ENCODE results near the gene PEX10.

Gene PEX10

DNA sequence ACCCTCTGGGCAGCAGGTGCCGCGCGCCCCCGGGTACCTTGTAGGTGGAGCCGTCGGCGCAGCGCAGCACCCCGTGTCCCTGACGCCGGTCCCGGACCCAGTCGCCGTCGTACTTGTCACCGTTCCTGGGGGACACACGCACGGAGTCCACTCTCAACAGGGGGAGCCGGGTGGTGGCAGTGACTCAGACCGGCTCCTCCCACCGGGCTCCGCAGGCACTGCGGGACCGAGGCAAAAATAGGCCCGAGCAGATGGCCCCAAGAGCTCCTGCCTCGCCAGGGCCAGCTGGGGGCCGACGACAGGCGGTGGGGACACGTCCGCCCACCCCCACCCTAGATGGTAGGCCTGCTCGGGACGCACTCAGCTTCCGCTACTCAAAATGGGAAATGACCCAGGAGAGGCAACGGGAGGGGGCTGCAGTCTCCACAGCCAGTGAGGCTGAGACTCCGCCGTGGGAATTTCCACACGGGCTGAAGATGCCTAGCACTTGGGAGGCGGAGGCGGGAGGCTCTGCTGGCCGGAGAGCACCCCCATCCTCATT lies 27.4 kb downstream of the PEX10 start:
- DNase-seq, result peak; percentile 24

DNA sequence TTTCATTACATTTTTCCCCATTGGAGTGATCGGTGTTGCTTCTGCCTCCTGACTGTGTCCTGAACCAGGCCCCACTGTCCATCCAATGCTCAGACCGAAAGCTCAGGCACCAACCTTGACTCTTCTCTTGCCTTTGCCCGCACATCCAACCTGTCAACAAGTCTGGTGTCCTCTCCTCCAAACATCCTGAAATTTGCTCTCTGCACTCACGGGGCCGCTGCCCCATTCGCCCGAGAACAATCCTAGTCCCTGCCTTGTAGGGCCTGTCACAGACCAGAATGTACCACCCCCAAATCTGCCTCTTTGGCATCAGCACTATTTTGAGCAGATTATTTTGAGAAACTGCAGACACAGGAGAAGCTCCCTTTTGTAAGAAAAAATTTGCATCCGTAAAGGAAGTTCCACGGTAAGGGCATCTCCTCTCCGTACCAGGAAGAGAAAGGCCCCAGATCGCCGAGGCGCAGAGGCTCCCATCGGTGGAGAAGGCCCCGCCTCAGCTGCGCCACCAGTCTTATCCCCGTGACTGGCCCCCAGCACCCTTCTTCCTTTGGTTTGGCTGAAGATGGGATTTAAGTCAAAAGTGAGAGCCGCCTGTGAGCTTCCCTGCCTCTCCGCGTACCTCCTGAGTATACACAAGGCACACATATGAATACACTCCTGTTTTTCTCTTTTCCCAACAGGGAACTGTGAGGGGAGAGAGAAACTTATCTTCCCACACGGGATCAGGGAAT lies 28.1 kb downstream of the PEX10 start:
- no peak for DNase-seq

DNA sequence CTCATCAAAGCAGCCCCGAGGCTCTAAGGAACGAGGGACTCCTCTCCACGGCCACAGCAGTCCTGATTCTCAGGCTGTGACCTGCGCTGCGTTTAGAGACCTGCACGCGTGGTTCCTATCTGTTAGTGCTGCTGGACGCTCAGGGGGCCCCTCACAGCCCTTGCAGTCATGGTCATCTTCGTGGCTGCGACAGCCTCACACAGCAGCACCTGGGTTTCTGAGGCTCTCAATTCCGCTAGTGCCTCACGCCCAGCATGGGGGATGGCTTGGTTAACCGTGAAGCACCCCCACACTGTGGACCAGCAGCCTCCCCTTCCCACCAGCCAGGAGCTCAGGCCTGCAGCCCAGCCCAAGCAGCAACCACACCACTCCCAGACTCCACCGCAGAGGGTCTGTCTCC lies 28.8 kb downstream of the PEX10 start:
- no peak for DNase-seq

DNA sequence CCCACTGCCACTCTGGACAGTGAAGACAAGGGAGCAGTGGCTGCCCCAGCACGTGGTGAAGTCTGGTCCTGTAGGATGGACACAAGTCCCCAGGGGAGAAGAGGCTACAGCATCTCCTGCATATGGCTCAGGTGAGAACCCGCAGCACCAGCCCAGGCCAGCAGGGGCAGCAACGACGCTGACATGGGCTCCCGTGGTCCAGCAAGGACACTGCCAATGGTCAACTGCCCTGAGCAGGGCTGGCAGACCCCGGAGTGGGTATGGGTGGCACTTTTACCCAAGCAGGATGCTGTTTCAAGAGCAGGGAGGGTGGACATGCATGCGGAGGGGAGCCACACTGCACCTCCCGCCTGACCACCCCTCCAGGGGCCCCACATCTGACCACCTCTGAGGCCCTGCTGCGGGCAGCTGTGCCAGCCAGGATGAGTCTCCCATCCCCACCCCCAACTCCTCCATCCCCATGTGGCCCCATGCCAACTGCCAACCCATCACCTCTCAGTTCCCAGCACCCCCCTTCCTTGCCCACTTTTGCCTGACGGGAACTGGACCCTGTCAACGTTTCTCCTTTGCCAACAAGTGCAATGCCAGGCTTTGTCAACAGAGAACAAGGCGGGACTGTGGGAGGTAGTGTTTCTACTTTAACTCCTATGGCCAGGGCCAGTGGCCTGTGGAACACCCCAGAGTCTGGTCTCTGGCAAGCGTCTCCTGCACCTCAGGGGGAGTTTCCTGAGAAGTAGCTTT lies 29.6 kb downstream of the PEX10 start:
- no peak for DNase-seq

DNA sequence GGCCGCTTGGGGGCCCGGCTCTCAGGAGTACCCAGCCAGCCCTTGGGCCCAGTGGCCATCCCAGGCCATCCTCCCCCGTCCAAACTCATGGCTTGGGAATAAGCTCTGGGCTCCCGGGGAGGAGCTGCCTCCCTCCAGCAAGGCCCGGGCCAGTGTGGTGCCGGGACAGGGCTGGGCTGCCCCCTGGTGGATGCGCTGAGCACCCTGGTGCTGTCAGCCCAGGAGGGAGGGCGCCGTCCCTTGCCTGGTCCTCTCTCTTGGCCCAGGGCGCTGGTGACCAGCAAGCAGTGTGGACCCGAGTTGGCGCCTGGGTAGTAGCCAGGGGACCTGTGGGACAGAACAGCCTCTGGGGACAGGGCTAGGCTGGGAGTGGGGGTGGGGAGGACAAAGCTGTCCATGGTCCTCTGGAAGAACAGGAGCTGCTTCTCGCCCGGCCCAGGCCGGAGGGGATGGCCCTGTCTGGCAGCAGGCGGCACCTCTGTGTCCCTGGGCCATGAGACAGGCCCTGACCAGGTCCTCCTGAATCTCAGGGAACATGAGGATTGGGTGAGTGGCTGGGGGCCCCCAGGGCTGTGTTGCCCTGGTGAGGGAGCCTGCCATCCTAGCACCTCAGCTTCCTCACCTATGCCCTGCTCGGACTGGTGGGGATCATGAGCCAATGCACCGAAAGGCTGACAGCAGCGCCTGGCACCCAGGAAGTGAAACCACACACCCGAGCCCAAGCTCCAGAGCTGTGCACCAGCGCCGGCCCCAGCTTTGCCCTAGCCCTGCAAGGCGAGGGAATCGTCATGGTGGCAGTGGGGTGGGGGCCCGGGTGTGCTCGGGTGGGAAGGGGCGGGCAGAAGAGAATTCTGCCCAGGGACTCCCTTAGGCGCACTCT lies 30.4 kb downstream of the PEX10 start:
- no peak for DNase-seq

DNA sequence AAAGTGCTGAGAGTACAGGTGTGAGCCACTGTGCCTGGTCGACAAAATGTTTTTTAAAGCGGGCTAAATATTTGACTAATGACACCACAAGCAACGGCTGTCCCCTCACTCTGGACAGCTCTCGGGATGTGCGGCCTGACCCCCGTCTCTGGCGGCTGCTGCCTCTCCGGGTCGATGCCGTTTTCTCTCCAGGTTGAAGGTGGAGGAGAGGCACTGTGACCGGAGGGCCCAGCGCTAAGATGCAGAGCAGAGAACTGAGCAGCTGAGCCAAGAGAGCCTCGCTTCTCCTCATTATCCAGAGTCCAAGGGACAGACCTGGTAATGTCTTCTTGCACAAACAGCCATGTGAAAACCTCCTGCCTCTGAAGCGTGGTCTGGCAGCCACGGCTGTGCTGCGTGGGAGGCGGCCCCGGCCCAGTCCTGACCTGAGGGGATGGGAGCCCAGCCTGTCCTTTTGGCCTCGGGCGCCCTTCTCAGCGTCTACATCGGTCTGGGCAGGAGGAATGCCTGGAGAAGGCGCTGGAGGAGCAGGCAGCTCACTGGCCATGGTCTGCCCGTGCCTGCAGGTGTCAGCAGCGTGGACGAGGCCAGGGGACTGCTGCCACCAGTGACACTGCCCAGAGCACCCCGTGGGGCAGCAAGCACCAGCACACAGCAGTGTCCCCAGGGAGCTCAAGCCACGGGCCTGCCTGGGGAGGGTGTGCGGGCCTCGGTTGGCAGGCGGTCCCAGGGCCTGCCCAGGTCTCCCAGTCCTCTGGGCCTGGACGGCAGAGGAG lies 31.4 kb downstream of the PEX10 start:
- DNase-seq, result no peak

DNA sequence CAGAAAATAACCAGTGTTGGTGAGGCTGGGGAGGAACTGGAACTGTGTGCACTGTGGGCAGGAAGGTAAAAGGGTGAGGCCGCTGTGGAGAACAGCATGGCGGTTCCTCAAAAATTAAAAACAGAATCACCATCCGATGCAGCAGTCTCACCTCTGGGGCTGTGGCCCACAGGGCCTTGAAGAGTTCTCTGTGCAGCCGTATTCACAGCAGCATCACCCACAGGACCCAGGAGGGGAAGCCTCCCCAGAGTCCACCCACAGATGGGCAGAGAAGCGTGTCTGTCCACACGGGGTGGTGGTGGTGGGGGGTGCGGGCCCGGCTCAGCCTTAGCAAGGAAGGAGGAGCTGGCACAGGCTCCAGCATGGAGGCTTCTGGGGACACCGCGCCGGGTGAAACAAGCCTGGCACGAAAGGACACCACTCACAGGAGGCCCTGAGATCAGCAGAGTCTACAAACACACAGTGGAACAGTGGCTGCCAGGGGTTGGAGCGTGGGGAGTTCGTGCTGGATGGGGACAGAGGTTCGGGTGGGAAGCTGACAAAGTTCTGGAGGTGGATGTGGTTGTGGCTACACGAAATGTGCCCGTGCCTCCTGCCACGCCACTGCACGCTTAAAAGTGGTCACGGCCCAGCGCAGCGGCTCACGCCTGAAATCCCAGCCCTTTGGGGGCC lies 32.5 kb downstream of the PEX10 start:
- no peak for DNase-seq

DNA sequence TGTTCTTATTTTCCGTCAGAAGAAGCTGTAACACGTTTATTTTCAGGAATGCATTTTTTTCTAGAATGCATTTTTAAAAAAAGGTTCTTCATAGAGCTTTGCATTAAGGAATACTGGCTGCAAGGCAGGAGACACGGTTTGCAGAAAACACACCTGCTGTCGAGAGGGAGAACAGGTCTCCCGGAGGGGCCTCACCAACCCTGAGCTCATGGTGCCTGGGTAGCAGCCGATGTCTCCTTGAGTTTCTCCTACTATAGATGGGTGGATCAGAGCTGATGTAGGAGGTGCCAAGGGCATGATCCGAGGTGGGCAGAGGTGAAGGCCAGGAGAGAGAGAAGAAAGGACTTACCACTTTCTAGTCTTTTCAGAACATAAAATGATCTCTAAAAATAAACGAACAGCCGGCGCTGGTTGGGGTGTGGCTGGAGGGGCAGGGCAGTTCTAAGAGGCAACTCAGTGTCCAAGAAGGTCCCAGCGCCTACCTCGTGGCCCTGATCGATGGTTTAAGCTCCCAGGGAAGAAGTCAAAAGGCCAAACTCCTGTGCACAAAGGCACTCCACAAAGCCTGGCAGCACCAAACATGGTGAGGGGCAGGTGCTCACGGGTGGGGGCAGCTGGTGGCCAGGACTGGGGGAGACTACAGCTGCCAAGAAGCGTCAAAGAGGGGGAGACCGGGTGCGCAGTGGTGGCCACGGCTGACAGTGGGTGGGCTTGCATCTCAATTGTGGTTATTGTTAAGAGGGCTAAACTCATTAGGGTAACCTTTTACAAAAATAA lies 33.2 kb downstream of the PEX10 start:
- DNase-seq, result no peak

DNA sequence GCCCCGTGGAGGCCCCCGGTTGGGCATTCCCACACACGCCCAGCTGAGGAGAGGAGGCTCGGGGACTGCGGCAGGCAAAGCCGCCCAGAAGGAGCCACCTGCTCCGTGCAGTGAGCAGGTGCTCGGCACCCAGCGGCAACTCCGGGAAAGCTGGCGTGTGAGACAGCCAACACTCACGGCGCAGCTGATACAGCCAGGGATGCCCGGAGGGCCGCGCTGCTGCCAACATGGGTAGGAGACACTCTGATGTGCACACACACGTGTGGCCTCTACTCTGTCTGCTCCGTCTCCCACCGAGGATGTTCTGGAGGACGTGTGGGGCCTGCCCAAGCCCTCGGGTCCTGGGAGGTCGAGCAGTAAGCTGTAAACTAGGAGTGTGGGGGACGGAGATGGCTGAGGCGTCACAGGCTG lies 33.9 kb downstream of the PEX10 start:
- DNase-seq, result no peak

DNA sequence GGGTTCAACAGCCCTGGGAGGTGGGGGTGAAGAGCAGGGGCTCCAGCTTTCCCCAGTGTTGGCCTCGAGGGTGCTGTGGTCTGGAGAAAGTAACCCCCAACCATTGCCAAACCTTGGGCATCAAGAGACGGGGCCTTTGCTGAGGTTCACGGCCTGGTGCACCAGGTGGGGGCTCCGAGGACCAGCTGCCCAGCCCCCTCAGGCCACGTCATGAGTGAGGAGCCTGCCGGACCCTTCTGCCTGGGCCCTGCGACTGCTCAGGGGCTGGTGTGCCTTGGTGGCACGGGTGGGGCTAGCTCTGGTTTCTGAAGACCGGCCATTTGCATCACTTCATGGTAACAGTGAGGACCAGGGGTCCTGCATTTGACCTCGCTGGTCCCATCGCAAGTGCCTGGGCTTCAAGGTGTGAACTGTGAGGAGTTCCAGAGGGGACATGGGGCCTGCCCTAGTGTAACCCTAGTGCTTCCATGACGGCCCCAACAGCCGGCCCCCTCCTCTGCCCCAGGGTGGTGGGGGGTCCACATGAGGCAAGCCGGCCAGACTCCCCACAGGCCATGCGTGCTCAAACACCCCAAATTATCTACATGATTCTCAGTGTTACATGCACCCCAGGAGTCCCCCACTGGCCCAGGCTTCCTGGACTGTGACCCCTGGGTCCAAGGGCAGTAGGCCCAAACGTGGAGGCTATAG lies 34.5 kb downstream of the PEX10 start:
- no peak for DNase-seq

DNA sequence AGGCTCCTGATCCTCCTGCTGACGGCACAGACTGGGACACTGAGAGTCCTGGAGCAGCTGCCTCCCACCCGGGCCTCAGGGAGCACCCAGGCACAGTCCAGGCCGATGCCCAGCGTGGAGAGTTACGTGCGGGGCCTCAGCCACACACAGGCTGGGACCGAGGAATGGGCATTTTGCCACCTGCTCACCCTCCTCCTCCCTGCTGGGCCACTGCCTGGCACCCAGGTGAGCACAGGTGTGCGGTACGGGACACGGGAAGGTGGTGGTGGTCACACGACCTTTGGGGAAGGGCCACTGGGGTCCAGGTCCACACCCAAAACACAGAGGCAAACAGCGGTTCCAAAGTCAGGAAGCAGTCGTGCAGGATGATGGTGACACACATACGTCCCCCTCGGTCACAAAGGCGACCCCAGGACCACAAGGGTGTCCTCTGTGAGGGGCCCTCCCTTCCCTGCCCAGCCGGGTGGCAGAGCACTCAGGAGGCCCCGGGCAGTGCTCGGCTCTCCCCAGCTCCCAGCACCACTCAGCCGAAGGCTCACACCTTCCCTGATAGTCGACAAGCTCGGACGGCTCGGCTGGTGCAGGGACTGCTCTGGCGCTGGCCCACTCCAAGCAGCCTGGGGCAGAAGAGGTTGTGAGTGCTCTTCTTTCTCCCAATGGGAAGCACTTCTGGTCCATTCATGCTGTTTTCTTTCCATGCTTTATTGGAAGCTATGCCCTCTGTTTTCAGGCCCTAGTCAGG lies 35.3 kb downstream of the PEX10 start:
- DNase-seq, result no peak

DNA sequence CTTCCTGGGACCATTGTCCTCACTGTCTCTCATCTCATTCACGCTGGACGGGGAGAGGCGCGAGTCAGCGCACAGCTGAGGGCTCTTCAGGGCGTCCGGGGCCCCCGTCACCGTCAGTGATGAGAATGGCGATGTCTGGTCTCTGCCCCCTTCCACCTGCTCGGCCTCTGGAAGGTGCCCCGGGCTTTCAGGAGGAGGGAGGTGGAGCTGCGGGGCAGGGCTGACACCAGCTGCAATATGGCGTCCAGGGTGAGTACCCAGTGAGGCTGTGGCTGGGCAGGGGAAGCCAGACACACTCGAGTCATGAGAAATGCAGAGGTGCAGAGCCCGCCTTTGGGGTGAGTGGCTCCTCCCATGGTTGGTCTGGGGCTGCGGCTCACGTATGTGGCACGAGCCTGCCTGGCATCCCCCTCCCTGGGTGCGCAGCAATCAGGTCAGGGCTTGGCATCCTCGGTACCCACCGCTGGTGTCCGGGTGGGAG lies 36.1 kb downstream of the PEX10 start:
- DNase-seq, result no peak

DNA sequence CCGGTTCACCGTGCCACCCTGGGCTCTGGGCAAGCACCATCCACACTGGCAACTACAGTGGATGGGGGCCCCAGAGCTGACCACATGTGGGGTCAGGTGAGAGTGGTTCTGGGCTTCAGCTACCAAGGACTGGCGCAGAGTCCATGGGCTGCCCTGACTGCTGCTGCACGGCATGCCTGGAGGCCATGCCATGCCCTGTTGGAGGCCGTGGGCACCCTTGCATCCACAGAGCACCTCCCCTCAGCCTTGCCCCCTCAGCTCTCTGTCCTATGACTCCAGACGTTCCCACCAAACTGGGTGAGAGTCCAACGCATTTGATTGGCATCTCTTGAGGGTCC lies 36.5 kb downstream of the PEX10 start:
- no peak for DNase-seq

DNA sequence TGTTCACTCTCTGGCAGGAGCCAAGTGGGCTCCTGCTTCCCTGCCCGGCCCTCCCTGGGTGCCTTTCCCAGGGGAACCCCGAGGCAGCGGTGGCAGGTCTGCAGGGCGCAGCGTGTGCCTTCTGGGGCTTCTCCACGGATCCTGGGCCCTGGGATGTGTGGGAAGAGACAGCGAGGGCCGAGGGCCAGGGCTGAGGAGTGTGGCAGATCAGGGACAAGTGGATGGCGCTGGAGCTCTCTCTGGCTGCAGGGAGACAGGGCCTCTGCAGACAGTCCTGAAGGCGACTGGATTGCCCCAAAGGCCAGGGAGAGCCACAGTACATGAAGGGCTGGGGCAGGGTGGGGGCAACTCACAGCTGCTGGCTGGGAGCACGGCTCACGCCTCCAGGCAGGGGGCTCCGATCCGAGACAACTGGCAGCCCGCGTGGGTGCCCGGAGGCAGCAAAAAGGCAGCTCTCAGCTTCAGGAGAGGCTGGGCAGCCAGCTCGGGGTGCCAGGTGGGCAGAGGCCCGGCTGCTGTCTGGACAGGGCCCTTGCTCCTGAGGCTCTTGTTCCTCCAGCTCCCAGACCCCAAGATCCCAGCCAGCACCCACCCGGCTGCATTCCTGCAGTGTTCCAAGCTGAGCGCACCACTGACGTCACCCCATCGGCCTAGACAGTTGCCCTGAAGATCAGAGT lies 37.0 kb downstream of the PEX10 start:
- no peak for DNase-seq

DNA sequence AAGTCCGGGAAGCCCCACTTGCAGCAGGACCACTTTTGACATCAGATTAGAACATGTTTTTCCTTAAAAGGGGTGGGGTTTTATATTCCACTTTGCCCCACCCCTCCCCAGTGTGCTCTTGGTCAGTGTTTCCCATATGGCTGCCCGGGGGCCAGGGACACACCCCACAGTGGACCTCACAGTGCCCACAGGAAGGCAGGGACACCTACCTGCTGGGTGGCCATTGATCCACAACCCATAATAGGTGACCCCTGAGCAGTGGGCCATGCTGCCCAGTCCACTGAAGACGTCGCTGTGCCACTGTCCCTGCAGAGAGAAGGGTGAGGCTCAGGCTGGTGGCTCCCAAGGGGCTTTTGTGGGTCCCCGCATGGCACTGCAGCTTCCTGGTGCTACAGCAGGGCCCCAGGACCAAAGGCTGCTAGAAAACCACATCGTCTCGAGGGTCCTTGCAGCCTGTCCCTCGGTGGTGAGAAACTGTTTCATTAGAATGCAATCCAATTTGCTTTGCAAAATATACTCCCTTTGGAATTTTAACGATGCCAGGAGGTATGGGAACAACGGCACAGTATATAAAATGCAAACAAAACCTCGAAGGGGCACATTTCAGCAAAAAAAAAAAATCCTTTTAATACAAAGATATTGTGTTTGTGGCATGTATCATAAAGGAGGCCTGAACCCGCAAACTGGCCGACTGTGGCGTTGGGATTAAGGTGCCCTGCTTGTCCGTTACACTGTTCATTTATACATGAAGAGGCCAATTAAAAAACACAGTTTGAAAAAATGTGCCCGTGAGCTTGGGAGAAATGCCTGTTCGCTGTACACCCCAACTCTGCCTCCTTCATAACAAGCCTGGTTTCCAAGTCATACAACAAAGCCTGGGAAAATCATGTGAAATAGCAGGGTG lies 37.9 kb downstream of the PEX10 start:
- no peak for DNase-seq

DNA sequence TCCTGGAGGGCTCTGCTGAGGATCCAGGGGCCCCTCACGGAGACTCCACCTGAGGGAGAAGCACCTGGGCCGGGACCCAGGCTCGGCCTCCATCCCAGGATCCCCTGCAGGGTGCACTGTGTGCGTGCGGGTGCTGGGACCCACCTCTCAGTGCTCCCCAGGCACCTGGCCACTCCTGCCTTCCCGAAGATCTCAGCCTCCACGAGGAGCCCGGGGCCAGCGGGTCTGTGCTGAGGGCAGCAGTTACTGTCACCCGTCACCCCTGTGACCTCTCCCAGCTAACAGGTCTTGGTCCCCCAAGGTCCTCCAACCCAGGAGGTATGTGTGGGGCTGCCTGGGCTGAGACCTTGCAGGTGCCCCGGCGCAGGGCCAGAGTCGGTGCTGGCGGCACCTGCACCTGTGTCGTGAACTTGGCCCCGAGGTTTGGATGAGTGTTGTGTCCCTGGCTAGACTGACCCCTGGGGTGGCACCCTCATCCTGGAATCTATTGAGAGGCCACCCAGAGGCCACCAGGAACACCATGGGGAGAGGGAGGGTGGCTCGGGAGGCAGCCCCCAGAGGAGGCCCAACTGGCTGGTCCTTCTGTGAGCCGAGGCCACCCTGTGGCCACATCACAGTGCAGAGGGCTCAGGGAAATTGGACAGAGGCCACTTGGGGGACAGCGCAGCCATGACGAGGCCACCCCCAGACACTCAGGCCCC lies 38.7 kb downstream of the PEX10 start:
- no peak for DNase-seq
